ENCODE measurements around the gene MARCHF11. TPM values are rescaled to one million over a fixed set of nuclear protein-coding genes. Genes with fewer than 3 reads are reported as not detected.

MARCHF11 gene
- total RNA-seq, 1 donor from 2014 or later, result 1.1 TPM

GRCh38 chr5:16140944-16141343 lies 38.6 kb downstream of the MARCHF11 start:
- H3K4me3 Mint-ChIP-seq, result no peak overlapping the region

GRCh38 chr5:16140417-16140816 lies 39.2 kb downstream of the MARCHF11 start:
- no peak for DNase-seq (ENCODE audit: low read depth, low spot score)
- Mint-ChIP-seq H3K4me1 (no peaks in the 10 kb centered on the region), H3K27ac (ENCODE audit: unreplicated experiment) (no peak overlapping the region), H3K4me3 (no peak overlapping the region), H3K36me3 (ENCODE audit: low read depth) (no peaks in the 10 kb centered on the region), H3K27me3 (ENCODE audit: low read depth) (no peaks in the 10 kb centered on the region), H3K9me3 (peaks cover 7% of the 10 kb centered on the region)
- TF ChIP-seq CTCF (conservative IDR thresholded peaks at IDR 0.05), result no peak

More at GRCh38 chr5:16140944-16141343, 38.6 kb downstream of the MARCHF11 start:
- no peak overlapping the region for H3K27ac Mint-ChIP-seq (ENCODE audit: unreplicated experiment)
- no peaks in the 10 kb centered on the region for H3K4me1 Mint-ChIP-seq
- H3K36me3 Mint-ChIP-seq (ENCODE audit: low read depth), result no peaks in the 10 kb centered on the region
- TF ChIP-seq CTCF (conservative IDR thresholded peaks at IDR 0.05), result no peak
- DNase-seq (ENCODE audit: low read depth, low spot score), result no peak
- H3K9me3 Mint-ChIP-seq, result peaks cover 7% of the 10 kb centered on the region
- no peaks in the 10 kb centered on the region for H3K27me3 Mint-ChIP-seq (ENCODE audit: low read depth)

- Mint-ChIP-seq H3K36me3 (ENCODE audit: low read depth) (no peaks in the 10 kb centered on the region), H3K9me3 (peaks cover 7% of the 10 kb centered on the region), H3K4me3 (no peak overlapping the region), H3K27ac (ENCODE audit: unreplicated experiment) (no peak overlapping the region), H3K27me3 (ENCODE audit: low read depth) (no peaks in the 10 kb centered on the region), H3K4me1 (no peaks in the 10 kb centered on the region)
- DNase-seq (ENCODE audit: low read depth, low spot score), result no peak
- TF ChIP-seq CTCF (conservative IDR thresholded peaks at IDR 0.05), result no peak
Measured at GRCh38 chr5:16137177-16137576, 42.4 kb downstream of the MARCHF11 start.

- no peaks in the 10 kb centered on the region for H3K36me3 Mint-ChIP-seq (ENCODE audit: low read depth)
- DNase-seq (ENCODE audit: low read depth, low spot score), result no peak
- H3K27me3 Mint-ChIP-seq (ENCODE audit: low read depth), result no peaks in the 10 kb centered on the region
- H3K4me3 Mint-ChIP-seq, result no peak overlapping the region
- H3K9me3 Mint-ChIP-seq, result peaks cover 7% of the 10 kb centered on the region
- no peak for TF ChIP-seq CTCF (conservative IDR thresholded peaks at IDR 0.05)
- H3K4me1 Mint-ChIP-seq, result no peaks in the 10 kb centered on the region
- H3K27ac Mint-ChIP-seq (ENCODE audit: unreplicated experiment), result no peak overlapping the region
Measured at GRCh38 chr5:16135506-16135905, 44.1 kb downstream of the MARCHF11 start.

- Mint-ChIP-seq H3K36me3 (ENCODE audit: low read depth) (no peaks in the 10 kb centered on the region), H3K27me3 (ENCODE audit: low read depth) (peaks cover 3% of the 10 kb centered on the region), H3K27ac (ENCODE audit: unreplicated experiment) (no peak overlapping the region), H3K4me1 (no peaks in the 10 kb centered on the region), H3K9me3 (peaks cover 7% of the 10 kb centered on the region), H3K4me3 (no peak overlapping the region)
- no peak for TF ChIP-seq CTCF (conservative IDR thresholded peaks at IDR 0.05)
- DNase-seq (ENCODE audit: low read depth, low spot score), result no peak
Measured at GRCh38 chr5:16135003-16135402, 44.6 kb downstream of the MARCHF11 start.

GRCh38 chr5:16134204-16134603 lies 45.4 kb downstream of the MARCHF11 start:
- Mint-ChIP-seq H3K4me3 (no peak overlapping the region), H3K9me3 (peaks cover 7% of the 10 kb centered on the region), H3K27me3 (ENCODE audit: low read depth) (peaks cover 3% of the 10 kb centered on the region), H3K36me3 (ENCODE audit: low read depth) (no peaks in the 10 kb centered on the region), H3K4me1 (no peaks in the 10 kb centered on the region), H3K27ac (ENCODE audit: unreplicated experiment) (no peak overlapping the region)
- TF ChIP-seq CTCF (conservative IDR thresholded peaks at IDR 0.05), result no peak
- no peak for DNase-seq (ENCODE audit: low read depth, low spot score)

Measured in neural crest cell (in vitro differentiated cells).